ENCODE measurements around the gene GPX2.

DNA sequence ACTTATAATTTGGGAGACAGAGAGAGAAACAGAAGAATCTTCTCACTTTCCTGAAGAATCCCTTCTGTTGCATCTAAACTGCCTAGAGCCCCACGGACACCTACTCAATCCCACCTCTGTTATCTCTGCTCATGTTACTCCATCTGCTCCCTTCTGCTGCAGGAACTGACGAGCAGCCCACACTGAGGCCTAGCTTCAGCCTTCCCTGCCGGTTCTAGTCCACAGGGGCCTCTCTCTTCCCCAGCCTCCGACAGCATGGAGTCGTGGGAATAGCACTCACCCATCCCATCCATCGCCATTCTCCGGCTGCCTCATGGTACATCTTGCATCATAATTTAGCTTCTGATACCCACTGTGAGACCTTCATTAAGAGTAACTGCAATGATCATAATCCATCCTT, 25.6 kb upstream of the GPX2 start:
- TF ChIP-seq ELF4 (IDR thresholded peaks at IDR 0.05) (no peak), LEF1 (IDR thresholded peaks at IDR 0.05; ENCODE audit: borderline replicate concordance) (no peak), SP1 (IDR thresholded peaks at IDR 0.05) (no peak), FOXM1 (IDR thresholded peaks at IDR 0.05; ENCODE audit: borderline replicate concordance) (no peak), SUZ12 (IDR thresholded peaks at IDR 0.05) (no peak), FOXK2 (IDR thresholded peaks at IDR 0.05) (no peak), FOXA1 (IDR thresholded peaks at IDR 0.05) (no peak), BHLHE40 (IDR thresholded peaks at IDR 0.05; ENCODE audit: borderline replicate concordance) (no peak)
